AG09309 (cell line): Measurements from ENCODE around the gene SNAPC4.

Experiments
- DNase-seq: peaks from one replicate; pipeline ENCODE4 v3.0.0-alpha.2; 2010; ENCODE audit warnings: low read depth
- H3K4me3 ChIP-seq: 2 replicates; pipeline ENCODE4 v1.5.1; 2011; ENCODE audit warnings: mild to moderate bottlenecking, low read depth, low read length, moderate library complexity; ENCODE audit not compliant: control insufficient read depth
- CTCF ChIP-seq: IDR thresholded peaks from 2 replicates; pipeline ENCODE4 v1.5.1; 2011; ENCODE audit warnings: mild to moderate bottlenecking, low read depth, low read length, inconsistent platforms; ENCODE audit not compliant: insufficient read depth, control insufficient read depth; ENCODE audit errors: missing control alignments

SNAPC4 gene

GRCh38 chr9:136391737-136392537 lies 8.0 kb downstream of the SNAPC4 start:
- TF ChIP-seq CTCF, result no peak
- no peak for DNase-seq
- H3K4me3 ChIP-seq, result no peak overlapping the region

GRCh38 chr9:136389396-136389795 lies 10.6 kb downstream of the SNAPC4 start:
- no peak for DNase-seq
- no peak overlapping the region for H3K4me3 ChIP-seq
- no peak for TF ChIP-seq CTCF

- H3K4me3 ChIP-seq, result no peak overlapping the region
- DNase-seq, result no peak
- no peak for TF ChIP-seq CTCF
Observed at GRCh38 chr9:136387217-136387616, 12.8 kb downstream of the SNAPC4 start.

- TF ChIP-seq CTCF, result no peak
- no peak overlapping the region for H3K4me3 ChIP-seq
- no peak for DNase-seq
Observed at GRCh38 chr9:136386018-136386417, 14.0 kb downstream of the SNAPC4 start.

- no peak for TF ChIP-seq CTCF
- H3K4me3 ChIP-seq, result no peak overlapping the region
- DNase-seq, result no peak
Observed at GRCh38 chr9:136385015-136385414, 15.0 kb downstream of the SNAPC4 start.

- no peak for TF ChIP-seq CTCF
Observed at GRCh38 chr9:136383436-136383835, 16.5 kb downstream of the SNAPC4 start.

More at GRCh38 chr9:136383436-136383835, 16.5 kb downstream of the SNAPC4 start:
- no peak for DNase-seq
- no peak overlapping the region for H3K4me3 ChIP-seq
